Mesendoderm (in vitro differentiated cells): Measurements from ENCODE around the gene GRSF1.
"Not testable (repeated sequence)": the region's sequence is repeated elsewhere in the genome, so short reads cannot be mapped to it uniquely, and the experiment has no call there.

Experiments
- DNase-seq: peaks from one replicate; pipeline ENCODE4 v3.0.0; 2013
- H2AK5ac ChIP-seq: 2 replicates; pipeline ENCODE4 v1.6.1; 2013; ENCODE audit warnings: low read length, inconsistent platforms
- H2BK120ac ChIP-seq: 2 replicates; pipeline ENCODE4 v1.6.1; 2013; ENCODE audit warnings: low read depth, mild to moderate bottlenecking, low read length, moderate library complexity, mixed read lengths
- H2BK15ac ChIP-seq: replicated peaks from 2 replicates; pipeline ENCODE4 v1.6.1; 2013; ENCODE audit warnings: low read depth, mild to moderate bottlenecking, moderate library complexity
- H2BK5ac ChIP-seq: 2 replicates; pipeline ENCODE4 v1.6.1; 2013; ENCODE audit warnings: low read length, inconsistent platforms
- H3K18ac ChIP-seq: 2 replicates; pipeline ENCODE4 v1.6.1; 2013; ENCODE audit warnings: mild to moderate bottlenecking, low read length, mixed read lengths
- H3K23ac ChIP-seq: one replicate; pipeline ENCODE4 v1.6.1; 2013; ENCODE audit warnings: low read length
- H3K27ac ChIP-seq: 2 replicates; pipeline ENCODE4 v1.5.1; 2013; ENCODE audit warnings: low read depth, mild to moderate bottlenecking, inconsistent platforms, low read length, moderate library complexity
- H3K27me3 ChIP-seq: 2 replicates; pipeline ENCODE4 v1.6.1; 2013; ENCODE audit warnings: low read length, control low read depth, mild to moderate bottlenecking, inconsistent platforms; ENCODE audit not compliant: insufficient read depth, poor library complexity
- H3K36me3 ChIP-seq: 2 replicates; pipeline ENCODE4 v1.6.1; 2013; ENCODE audit warnings: low read length, inconsistent platforms; ENCODE audit not compliant: control insufficient read depth, insufficient read depth
- H3K4ac ChIP-seq: one replicate; pipeline ENCODE4 v1.6.1; 2013; ENCODE audit warnings: low read depth, mild to moderate bottlenecking, low read length, moderate library complexity
- H3K4me1 ChIP-seq: 2 replicates; pipeline ENCODE4 v1.6.1; 2013; ENCODE audit warnings: low read depth, low read length, inconsistent platforms; ENCODE audit not compliant: control insufficient read depth
- H3K4me2 ChIP-seq: 2 replicates; pipeline ENCODE4 v1.6.1; 2013; ENCODE audit warnings: low read length
- H3K4me3 ChIP-seq: 2 replicates; pipeline ENCODE4 v1.5.1; 2013; ENCODE audit warnings: mild to moderate bottlenecking, low read length
- H3K56ac ChIP-seq: one replicate; pipeline ENCODE4 v1.6.1; 2013; ENCODE audit warnings: low read length
- H3K79me1 ChIP-seq: 2 replicates; pipeline ENCODE4 v1.6.1; 2013; ENCODE audit warnings: low read length, inconsistent platforms
- H3K79me2 ChIP-seq: 2 replicates; pipeline ENCODE4 v1.6.1; 2013; ENCODE audit warnings: mild to moderate bottlenecking, low read length; ENCODE audit not compliant: control insufficient read depth, insufficient read depth
- H3K9ac ChIP-seq: 2 replicates; pipeline ENCODE4 v1.6.1; 2013; ENCODE audit warnings: low read length, inconsistent platforms
- H4K5ac ChIP-seq: one replicate; pipeline ENCODE4 v1.6.1; 2013; ENCODE audit warnings: low read length
- H4K8ac ChIP-seq: one replicate; pipeline ENCODE4 v1.6.1; 2013; ENCODE audit warnings: low read depth, mild to moderate bottlenecking, control low read depth, low read length, moderate library complexity
- WGBS: extraction: QIAGEN DNeasy Blood & Tissue Kit; methylation state at CpG from one replicate; pipeline ENCODE4 v1.1.7; 2013; ENCODE audit warnings: low lambda C conversion rate, missing lambda C conversion rate; ENCODE audit not compliant: insufficient coverage; ENCODE audit errors: extremely low coverage; 5-methylcytosine and 5-hydroxymethylcytosine counted together

GRSF1 gene

GRCh38 chr4:70840137-70840536 lies 447 bp upstream of the GRSF1 start:
- not testable (repeated sequence) for H3K4me1 ChIP-seq, H2BK120ac ChIP-seq, H3K4me3 ChIP-seq, H4K5ac ChIP-seq, H3K18ac ChIP-seq, H3K27ac ChIP-seq, H3K27me3 ChIP-seq, H3K56ac ChIP-seq, H3K79me1 ChIP-seq, H2AK5ac ChIP-seq, H3K36me3 ChIP-seq, H3K23ac ChIP-seq, H3K9ac ChIP-seq, H2BK15ac ChIP-seq, H3K4ac ChIP-seq, H4K8ac ChIP-seq, H2BK5ac ChIP-seq, H3K4me2 ChIP-seq
- no CpG with 5 or more reads among the region's 20 CpGs for WGBS
- peak; percentile 77 for DNase-seq
- peaks cover 40% of the 10 kb centered on the region for H3K79me2 ChIP-seq

GRCh38 chr4:70838666-70839588 lies 763 bp downstream of the GRSF1 start:
- H3K79me2 ChIP-seq = peaks cover 47% of the 10 kb centered on the region
- no peak overlapping the region for H2BK15ac ChIP-seq
- peak overlapping the region; percentile 32 for H2BK120ac ChIP-seq
- H2AK5ac ChIP-seq = peak overlapping the region; percentile 69
- H3K23ac ChIP-seq = peak overlapping the region; percentile 94
- peak overlapping the region; percentile 97 for H3K56ac ChIP-seq
- no peak overlapping the region for H4K8ac ChIP-seq
- peak overlapping the region; percentile 99 for H3K9ac ChIP-seq
- WGBS = no CpG with 5 or more reads among the region's 80 CpGs
- no peaks in the 10 kb centered on the region for H3K27me3 ChIP-seq
- H3K4me2 ChIP-seq = peak overlapping the region; percentile 52
- peak overlapping the region; percentile 95 for H2BK5ac ChIP-seq
- peaks cover 6% of the 10 kb centered on the region for H3K79me1 ChIP-seq
- H4K5ac ChIP-seq = no peak overlapping the region
- peak overlapping the region; percentile 87 for H3K4ac ChIP-seq
- peak; percentile 73 for DNase-seq
- H3K4me3 ChIP-seq = peak overlapping the region; percentile 99
- no peaks in the 10 kb centered on the region for H3K4me1 ChIP-seq
- H3K36me3 ChIP-seq = peaks cover 4% of the 10 kb centered on the region
- H3K18ac ChIP-seq = peak overlapping the region; percentile 61
- H3K27ac ChIP-seq = peak overlapping the region; percentile 94

- no peaks in the 10 kb centered on the region for H3K4me1 ChIP-seq
- peaks cover 6% of the 10 kb centered on the region for H3K79me1 ChIP-seq
- H3K56ac ChIP-seq = peak overlapping the region; percentile 97
- WGBS = no CpG with 5 or more reads among the region's 4 CpGs
- no peak overlapping the region for H4K8ac ChIP-seq
- peak; percentile 21 for DNase-seq
- H3K4me3 ChIP-seq = peak overlapping the region; percentile 99
- H2BK120ac ChIP-seq = no peak overlapping the region
- H2BK5ac ChIP-seq = no peak overlapping the region
- H3K9ac ChIP-seq = peak overlapping the region; percentile 99
- peaks cover 49% of the 10 kb centered on the region for H3K79me2 ChIP-seq
- no peak overlapping the region for H2AK5ac ChIP-seq
- H3K27ac ChIP-seq = peak overlapping the region; percentile 94
- H3K4ac ChIP-seq = no peak overlapping the region
- no peak overlapping the region for H3K18ac ChIP-seq
- H2BK15ac ChIP-seq = no peak overlapping the region
- H3K23ac ChIP-seq = no peak overlapping the region
- H4K5ac ChIP-seq = no peak overlapping the region
- no peaks in the 10 kb centered on the region for H3K27me3 ChIP-seq
- peak overlapping the region; percentile 52 for H3K4me2 ChIP-seq
- H3K36me3 ChIP-seq = peaks cover 4% of the 10 kb centered on the region
These were observed 1.5 kb downstream of the GRSF1 start for GRCh38 chr4:70838204-70838603.

GRCh38 chr4:70836081-70836480 lies 3.6 kb downstream of the GRSF1 start:
- H3K18ac ChIP-seq = no peak overlapping the region
- H3K79me1 ChIP-seq = peaks cover 8% of the 10 kb centered on the region
- no peak overlapping the region for H3K27ac ChIP-seq
- no peak overlapping the region for H4K8ac ChIP-seq
- H4K5ac ChIP-seq = no peak overlapping the region
- no peak overlapping the region for H3K4ac ChIP-seq
- H3K4me2 ChIP-seq = no peak overlapping the region
- H3K36me3 ChIP-seq = peaks cover 8% of the 10 kb centered on the region
- WGBS = no CpG with 5 or more reads among the region's 2 CpGs
- no peak overlapping the region for H2AK5ac ChIP-seq
- H3K79me2 ChIP-seq = peaks cover 52% of the 10 kb centered on the region
- DNase-seq = no peak
- no peaks in the 10 kb centered on the region for H3K27me3 ChIP-seq
- H2BK15ac ChIP-seq = no peak overlapping the region
- no peak overlapping the region for H3K4me3 ChIP-seq
- H3K23ac ChIP-seq = no peak overlapping the region
- H2BK120ac ChIP-seq = no peak overlapping the region
- no peak overlapping the region for H3K56ac ChIP-seq
- no peaks in the 10 kb centered on the region for H3K4me1 ChIP-seq
- no peak overlapping the region for H2BK5ac ChIP-seq
- no peak overlapping the region for H3K9ac ChIP-seq

GRCh38 chr4:70833675-70834074 lies 6.0 kb downstream of the GRSF1 start:
- no peak overlapping the region for H3K18ac ChIP-seq
- no CpG with 5 or more reads among the region's 1 CpG for WGBS

More at GRCh38 chr4:70833675-70834074, 6.0 kb downstream of the GRSF1 start:
- no peak overlapping the region for H3K9ac ChIP-seq
- no peak overlapping the region for H4K8ac ChIP-seq
- peaks cover 14% of the 10 kb centered on the region for H3K36me3 ChIP-seq
- H3K79me2 ChIP-seq = peaks cover 43% of the 10 kb centered on the region
- no peak overlapping the region for H3K27ac ChIP-seq
- no peak overlapping the region for H2BK5ac ChIP-seq
- no peak overlapping the region for H3K4me3 ChIP-seq
- H3K79me1 ChIP-seq = peaks cover 11% of the 10 kb centered on the region
- H3K56ac ChIP-seq = no peak overlapping the region
- H3K23ac ChIP-seq = no peak overlapping the region
- no peak overlapping the region for H3K4ac ChIP-seq
- H2AK5ac ChIP-seq = no peak overlapping the region
- no peak overlapping the region for H2BK120ac ChIP-seq
- H4K5ac ChIP-seq = no peak overlapping the region
- H2BK15ac ChIP-seq = no peak overlapping the region
- DNase-seq = no peak
- no peaks in the 10 kb centered on the region for H3K27me3 ChIP-seq
- H3K4me1 ChIP-seq = no peaks in the 10 kb centered on the region
- H3K4me2 ChIP-seq = no peak overlapping the region
